LoVo (cell line): ENCODE data around the gene ADCY1.

ENCODE experiments used
- DNase-seq: peaks from one replicate; pipeline ENCODE4 v3.0.0-alpha.2; 2016; ENCODE audit warnings: low spot score

ADCY1 gene

GRCh38 chr7:45695249-45695995 lies 121.3 kb downstream of the ADCY1 start:
- no peak for DNase-seq

- no peak for DNase-seq
These were observed 122.3 kb downstream of the ADCY1 start for GRCh38 chr7:45696476-45696875.

DNA sequence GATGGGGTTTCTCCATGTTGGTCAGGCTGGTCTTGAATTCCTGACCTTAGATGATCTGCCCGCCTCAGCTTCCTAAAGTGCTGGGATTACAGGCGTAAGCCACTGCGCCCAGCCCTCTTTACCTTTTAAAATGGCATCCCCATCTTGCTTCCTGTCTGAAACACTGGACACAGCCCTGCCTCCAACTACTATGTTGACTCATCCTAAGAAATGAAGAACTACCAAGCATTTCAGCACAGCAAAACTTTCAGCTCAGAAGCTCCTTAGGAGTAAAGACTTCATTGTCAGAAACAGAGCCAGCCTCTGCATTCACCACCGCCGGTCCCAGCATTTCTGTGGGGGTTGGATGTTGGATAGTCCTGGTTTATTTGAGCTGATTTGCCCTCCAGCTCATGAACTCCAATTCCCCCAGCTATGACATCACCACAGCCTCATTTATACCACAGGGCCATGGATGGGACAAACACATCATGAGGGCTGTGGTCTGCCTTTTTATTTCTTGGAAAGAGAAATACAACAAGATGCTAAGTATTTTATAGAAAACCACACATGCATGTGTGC lies 123.5 kb downstream of the ADCY1 start:
- no peak for DNase-seq

DNA sequence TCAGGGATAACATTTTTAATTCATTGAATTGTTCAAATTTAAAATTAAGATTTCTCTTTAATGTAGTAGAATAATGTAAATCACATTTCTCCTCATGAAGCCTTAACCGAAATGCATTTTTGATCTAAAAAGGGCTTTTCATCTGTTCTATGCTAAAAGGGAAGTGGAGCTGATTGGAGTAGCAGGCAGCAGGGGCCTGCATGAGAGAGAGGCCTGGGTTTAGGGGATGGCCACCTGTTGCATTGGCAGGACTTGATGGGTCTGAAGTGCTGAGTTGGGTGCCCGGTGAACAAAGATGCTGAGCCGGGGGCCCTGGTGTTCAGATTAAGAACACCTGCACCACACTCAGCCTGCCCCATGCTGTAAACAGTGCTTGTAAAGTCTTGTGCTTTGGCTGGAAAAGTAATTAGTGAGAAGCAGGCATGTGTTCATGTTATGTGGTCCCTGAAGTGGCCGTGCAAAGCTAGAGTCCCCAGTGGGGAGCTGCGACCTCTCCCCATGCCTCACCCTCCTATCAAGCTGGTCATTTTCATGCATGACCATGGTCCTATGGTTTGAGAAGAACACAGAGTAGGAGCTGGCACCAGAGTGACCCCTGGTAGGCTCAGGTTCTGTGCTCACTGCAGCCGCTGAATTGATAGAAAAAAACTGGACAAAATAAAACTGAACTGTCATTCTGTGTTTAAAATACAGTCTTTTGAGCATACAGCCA lies 124.3 kb downstream of the ADCY1 start:
- no peak for DNase-seq

GRCh38 chr7:45699015-45699309 lies 124.8 kb downstream of the ADCY1 start:
- no peak for DNase-seq

DNA sequence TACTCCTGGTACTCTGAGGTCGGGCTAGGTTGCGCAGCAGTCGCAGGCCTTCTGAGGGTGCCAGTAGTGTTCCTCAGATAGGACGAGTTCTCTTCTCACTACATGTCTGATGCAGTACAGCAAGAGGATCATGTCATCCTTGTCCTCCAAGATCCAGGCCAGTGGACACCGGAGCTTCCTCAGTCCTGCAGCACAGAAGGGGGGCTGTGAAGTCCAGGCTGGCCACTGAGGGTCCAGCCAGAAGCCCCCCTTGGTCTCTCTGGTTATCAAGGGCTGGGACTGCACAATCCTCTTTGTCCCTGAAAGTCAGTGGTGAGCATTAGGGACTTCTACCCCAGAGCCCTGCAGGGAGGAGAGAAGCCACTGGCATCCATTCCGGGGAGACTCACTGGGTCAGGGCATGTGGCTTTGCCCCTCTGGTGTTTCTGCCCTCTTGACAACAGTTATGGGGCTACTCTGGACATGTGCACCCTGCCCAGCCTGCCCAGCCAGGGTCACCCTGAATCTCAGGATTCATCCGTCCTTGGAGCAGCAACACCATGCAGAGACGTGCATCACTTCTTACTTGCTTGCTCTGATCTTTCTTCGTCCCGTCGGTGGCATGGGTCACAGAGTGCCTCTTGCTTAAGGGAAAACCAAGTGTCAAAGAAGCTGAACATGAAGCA lies 125.7 kb downstream of the ADCY1 start:
- no peak for DNase-seq

DNA sequence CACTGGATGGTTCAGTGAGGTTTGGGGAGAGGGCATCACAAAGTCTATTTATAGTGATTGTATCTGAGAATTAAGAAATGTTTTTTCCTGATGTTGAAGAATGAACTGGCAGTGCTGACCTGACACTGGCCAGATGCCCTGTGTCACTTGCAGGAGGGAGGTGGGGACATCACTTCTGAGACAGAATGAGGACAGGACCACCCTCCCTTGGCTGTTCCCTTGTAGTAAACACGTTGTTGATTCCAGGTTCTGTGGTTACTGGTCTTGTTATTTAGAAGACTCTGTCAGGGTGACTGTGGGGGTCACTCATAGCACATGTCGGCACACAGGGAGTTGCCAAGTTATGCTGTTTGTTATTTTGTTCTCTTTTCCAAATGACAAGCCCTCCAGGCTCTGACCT lies 126.4 kb downstream of the ADCY1 start:
- no peak for DNase-seq

DNA sequence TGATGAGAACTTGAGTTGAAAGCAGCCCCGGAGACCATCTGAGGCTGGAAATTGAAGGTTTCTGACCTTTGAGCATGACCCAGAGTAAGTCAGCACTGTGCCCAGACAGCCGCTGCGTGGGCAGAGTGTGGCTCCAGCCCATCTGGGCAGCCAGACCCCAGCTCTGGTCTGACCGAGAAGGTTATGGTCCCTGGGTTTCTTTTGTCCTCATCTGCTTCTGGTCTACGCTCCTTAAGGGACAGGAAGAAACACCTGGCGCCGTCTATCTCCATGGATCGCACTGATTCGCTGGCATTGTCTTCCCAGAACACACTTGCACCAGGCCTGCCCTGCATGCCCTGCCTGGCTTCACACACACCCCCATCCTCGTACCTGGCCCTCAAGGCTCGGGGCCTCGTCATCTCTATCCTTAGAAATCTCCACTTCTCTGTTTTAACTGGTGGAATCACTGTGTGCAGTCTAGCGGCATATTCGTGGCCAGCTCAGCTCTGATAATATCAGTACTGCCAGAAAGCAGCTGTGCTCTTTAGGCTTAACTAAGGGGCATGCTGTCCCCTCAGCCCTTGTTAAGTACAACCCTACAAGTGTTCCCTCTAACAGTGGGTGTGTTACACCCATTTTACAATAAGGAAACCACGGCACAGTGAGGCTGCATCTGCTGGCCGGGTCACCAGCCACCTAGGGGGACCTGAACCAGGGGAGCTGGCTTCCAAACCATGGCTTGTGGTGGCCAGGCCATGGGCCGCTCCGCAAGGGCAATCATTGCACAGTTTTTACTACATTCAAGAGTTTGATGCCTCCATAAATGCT lies 127.7 kb downstream of the ADCY1 start:
- no peak for DNase-seq

DNA sequence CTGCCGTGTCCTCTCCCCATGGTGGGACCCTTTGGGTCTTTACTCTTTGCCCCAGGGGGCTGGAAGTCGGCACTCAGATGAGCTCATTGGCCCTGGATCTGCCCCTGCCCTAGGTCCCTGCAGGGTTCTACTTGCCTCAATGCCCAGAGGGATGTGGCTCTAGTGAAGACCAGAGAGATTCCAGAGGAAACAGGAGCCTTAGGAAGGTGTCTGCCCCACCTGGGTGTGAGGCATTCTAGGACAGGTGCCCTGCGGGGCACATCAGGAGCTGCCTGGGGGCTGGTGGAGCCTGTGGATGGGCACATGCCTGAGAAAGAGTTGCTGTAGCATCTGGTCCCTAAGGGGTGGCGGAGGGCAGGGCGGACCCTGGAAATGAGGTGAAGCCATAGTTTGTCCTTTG lies 128.6 kb downstream of the ADCY1 start:
- no peak for DNase-seq

DNA sequence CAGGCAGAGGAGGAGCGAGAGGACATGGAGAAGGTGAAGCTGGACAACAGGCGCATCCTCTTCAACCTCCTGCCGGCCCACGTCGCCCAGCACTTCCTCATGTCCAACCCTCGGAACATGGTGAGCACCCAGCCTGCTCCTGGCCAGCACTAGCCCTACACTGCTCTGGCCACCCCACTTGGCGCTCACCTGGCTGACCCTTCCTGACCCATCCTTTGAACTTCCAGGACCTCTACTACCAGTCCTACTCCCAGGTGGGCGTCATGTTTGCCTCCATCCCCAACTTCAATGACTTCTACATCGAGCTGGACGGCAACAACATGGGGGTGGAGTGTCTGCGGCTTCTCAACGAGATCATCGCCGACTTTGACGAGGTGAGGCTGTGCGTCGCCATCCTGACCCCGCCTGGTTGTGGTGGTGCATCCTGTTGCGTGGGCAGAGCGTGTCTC lies 129.2 kb downstream of the ADCY1 start:
- no peak for DNase-seq

DNA sequence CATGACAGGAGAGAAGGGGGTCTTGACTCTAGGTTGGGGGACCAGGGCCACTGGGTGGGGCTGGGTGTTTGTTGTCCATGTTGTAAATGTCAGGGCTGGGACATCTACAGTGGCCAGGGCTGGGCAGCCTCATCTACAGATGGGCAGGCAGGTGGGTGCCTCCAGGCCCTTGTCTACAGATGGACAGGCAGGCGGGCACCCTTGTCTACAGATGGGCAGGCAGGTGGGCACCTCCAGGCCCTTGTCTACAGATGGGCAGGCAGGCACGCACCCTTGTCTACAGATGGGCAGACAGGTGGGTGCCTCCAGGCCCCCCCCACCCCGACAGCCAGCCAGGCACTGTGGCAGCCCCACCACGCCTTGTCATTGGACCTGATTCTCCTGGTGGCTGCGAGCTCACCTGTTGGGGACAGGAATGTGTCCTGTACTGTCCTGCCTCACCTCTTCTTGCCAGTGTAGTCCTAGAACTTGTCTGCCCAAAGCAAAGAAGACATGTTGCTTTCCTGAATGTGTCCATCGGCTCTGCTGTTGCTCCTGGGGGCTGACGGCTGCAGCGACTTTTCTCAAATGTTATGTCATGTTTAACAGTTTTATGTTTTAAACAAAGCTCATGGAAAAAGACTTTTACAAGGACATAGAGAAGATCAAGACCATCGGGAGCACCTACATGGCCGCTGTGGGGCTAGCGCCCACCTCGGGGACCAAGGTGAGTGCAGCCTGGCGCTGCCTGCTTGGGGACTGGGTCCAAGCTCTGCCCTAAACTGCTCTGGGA lies 129.9 kb downstream of the ADCY1 start:
- no peak for DNase-seq

DNA sequence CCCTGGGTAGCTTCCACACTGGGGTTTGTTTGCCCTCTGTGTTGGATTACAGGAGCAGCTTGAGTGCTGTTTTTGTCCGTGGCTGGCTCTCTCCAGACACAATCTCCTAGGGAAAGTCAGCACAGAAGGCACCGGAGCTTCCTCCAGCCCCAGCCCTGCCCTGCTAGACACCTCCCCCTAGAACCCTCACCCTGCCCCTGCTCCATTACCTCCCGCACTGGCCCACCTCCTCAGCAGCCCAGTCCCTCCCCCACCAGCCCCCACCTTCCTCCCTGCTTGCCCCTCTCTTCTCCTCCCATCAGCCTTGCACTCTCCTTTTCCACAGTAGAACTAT lies 130.5 kb downstream of the ADCY1 start:
- DNase-seq, result no peak

DNA sequence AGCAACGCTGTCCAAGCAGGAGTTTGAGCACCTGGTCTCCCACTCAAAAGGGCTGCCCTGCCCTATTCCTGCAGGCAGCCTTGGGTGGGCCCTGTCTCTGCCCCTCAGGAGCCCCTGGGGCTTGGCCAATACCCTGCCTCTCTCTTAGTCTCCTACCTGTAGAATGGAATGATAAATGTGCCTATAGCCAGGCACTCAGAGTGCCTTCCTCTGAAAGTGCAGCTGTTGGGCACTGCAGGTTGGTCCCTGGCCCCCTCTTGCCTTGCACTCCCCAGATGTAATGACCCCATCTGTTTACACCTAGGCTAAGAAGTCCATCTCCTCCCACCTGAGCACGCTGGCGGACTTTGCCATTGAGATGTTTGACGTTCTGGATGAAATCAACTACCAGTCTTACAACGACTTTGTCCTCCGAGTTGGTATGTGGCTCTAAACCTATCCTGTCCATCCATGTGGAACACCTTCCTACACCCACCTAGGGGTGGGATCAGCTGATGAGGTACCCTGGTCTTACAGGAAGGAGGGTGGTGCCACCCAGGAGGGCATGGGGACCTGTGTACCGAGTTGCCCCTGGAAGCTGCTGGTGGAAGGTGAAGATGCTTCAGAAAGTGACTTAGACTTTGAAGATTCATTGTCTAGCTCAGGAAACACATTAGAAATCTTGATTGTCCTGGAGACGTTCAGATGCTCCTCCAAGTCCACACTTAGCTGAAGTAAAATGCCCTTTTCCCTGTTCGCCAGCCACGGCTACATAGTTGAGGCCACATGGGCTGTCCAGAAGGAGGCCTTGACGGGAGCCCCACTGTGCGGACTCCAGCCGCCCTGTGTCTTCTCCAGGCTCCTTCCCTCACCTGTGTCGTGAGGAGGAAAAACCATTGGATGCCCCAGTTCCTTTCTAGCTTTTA lies 134.1 kb downstream of the ADCY1 start:
- no peak for DNase-seq

DNA sequence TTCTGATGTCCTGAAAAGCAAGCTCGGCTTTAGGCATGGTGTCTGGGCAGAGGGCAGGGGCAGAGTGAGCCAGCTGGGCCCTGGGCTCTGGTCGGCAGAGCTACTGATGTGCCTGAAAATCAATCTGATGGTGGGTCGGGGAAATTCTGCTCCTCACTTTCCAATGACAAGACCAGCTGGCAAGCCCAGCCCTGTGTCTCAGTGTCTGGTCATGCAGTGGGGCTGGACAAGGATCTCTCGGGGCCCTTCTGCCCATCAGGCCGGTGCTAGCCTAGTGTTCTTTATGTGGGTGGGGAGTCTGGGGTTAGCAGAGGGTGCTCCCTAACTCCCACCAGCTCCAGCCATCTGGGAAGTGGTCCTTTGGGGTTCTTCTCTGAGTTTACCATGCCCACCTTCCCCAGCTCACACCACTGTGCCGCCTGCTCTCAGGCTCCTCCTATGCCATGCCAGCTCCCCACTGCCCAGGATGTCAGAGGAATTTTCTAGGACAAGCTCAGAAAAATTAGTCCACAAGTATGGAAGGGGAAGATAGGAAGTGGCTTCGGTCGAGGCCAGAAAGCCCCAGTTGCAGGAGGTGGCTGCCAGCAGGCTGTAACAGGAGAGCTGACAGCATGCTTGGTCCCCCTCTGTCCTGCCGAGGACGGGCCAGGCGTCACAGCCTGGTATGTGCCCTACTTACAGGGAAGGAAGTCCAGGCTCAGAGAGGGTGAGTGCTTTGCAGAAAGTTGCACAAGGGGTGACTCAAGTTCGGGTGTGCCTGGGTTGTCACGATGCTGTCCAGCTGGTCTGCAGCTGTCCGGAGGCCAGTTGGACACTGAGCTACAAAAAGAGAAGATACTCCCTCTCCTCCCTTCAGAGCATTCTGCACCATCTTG lies 135.2 kb downstream of the ADCY1 start:
- DNase-seq, result no peak

GRCh38 chr7:45710271-45711160 lies 136.3 kb downstream of the ADCY1 start:
- no peak for DNase-seq

DNA sequence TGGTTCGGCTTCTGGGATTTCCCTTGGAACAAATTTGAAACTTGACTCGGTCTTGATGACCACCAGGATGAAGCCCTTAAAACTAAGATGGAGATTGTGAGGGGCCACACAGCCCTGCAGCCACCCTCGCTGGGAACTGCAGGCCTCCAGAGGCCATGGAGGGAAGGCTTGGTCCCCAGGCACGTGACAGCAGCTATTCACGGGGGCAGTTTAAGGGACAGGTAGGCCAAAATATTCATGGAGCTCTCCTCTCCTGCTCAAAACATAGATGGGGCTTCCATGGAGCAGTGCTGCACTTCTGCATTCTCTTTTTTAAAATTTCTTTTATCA lies 137.0 kb downstream of the ADCY1 start:
- DNase-seq, result no peak

DNA sequence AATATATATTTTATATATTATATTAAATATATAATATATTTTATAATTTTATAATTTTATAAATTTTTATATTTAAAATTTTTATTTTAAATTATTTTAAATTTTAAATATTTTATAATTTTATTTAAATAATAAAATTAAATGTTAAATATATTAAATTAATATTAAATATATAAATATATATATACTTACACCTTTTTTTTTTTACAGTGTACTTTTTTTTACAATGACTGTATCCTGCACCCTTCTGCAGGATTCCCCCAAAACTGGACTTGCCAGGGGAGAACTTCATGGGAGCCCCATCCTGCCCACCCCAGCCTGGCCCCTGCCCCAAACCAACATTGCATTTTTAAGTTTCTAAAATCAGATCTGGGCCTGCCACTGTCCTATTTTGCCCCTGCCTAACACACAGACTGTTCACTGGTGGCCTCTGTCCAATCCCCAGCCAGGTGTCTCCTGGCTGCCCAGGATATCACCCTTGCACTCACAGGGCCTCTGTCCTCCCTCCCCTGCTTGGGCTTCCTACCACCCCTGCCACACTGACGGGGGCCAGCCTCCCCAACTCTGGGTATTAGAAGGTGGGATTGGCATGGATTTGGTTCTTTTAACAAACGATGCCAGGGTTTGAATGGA lies 138.0 kb downstream of the ADCY1 start:
- no peak for DNase-seq
